Mesodermal cell (in vitro differentiated cells): Measurements from ENCODE around the gene EXT2.

Experiments
- H3K27ac ChIP-seq: 2 replicates; pipeline ENCODE4 v1.7.0; 2013; ENCODE audit warnings: mild to moderate bottlenecking, low read depth, low read length, moderate library complexity; ENCODE audit not compliant: severe bottlenecking
- H3K36me3 ChIP-seq: 2 replicates; pipeline ENCODE4 v1.7.1; 2013; ENCODE audit warnings: mild to moderate bottlenecking, low read length, moderate library complexity; ENCODE audit not compliant: control insufficient read depth, insufficient read depth
- H3K4me1 ChIP-seq: one replicate; pipeline ENCODE4 v1.7.1; 2013; ENCODE audit warnings: mild to moderate bottlenecking, low read length; ENCODE audit not compliant: insufficient read depth, control insufficient read depth, poor library complexity, severe bottlenecking
- H3K4me3 ChIP-seq: 2 replicates; pipeline ENCODE4 v1.7.0; 2013; ENCODE audit warnings: low read length, control low read depth, mild to moderate bottlenecking; ENCODE audit not compliant: insufficient read depth, poor library complexity, severe bottlenecking; ENCODE audit errors: extremely low read depth
- H3K9me3 ChIP-seq: 2 replicates; pipeline ENCODE4 v1.7.1; 2013; ENCODE audit warnings: mild to moderate bottlenecking, low read length, moderate library complexity; ENCODE audit not compliant: control insufficient read depth
- WGBS, 2 experiments: methylation state at CpG; one replicate each; pipeline ENCODE4 v1.1.5; 2013; ENCODE audit warnings: missing lambda C conversion rate in 2 of 2; ENCODE audit not compliant: insufficient coverage in 2 of 2; 5-methylcytosine and 5-hydroxymethylcytosine counted together

Gene EXT2

GRCh38 chr11:44221456-44221855 is 126.0 kb downstream of the EXT2 start:
- no peak overlapping the region for H3K4me3 ChIP-seq
- H3K36me3 ChIP-seq, result no peaks in the 10 kb centered on the region
- WGBS, 2 experiments, result 86 to 100% methylated on average over 1 to 3 of the region's 3 CpGs
- peaks cover 3% of the 10 kb centered on the region for H3K4me1 ChIP-seq
- H3K9me3 ChIP-seq, result no peaks in the 10 kb centered on the region
- no peak overlapping the region for H3K27ac ChIP-seq

GRCh38 chr11:44221992-44222391 is 126.5 kb downstream of the EXT2 start:
- H3K27ac ChIP-seq, result no peak overlapping the region
- no peaks in the 10 kb centered on the region for H3K9me3 ChIP-seq
- H3K4me3 ChIP-seq, result no peak overlapping the region
- peaks cover 3% of the 10 kb centered on the region for H3K4me1 ChIP-seq
- no CpG with 5 or more reads among the region's 2 CpGs for WGBS, 2 experiments
- H3K36me3 ChIP-seq, result no peaks in the 10 kb centered on the region

GRCh38 chr11:44223238-44223637 is 127.8 kb downstream of the EXT2 start:
- Histone ChIP-seq H3K36me3 (no peaks in the 10 kb centered on the region), H3K4me3 (no peak overlapping the region), H3K4me1 (peaks cover 3% of the 10 kb centered on the region), H3K27ac (no peak overlapping the region), H3K9me3 (no peaks in the 10 kb centered on the region)

GRCh38 chr11:44224867-44225501 is 129.5 kb downstream of the EXT2 start:
- Histone ChIP-seq H3K36me3 (no peaks in the 10 kb centered on the region), H3K4me3 (no peak overlapping the region), H3K4me1 (peaks cover 7% of the 10 kb centered on the region), H3K27ac (no peak overlapping the region), H3K9me3 (no peaks in the 10 kb centered on the region)
- WGBS, 2 experiments, result 92 to 100% methylated on average over 2 of the region's 3 CpGs

GRCh38 chr11:44226490-44226889 is 131.0 kb downstream of the EXT2 start:
- Histone ChIP-seq H3K4me3 (no peak overlapping the region), H3K4me1 (peaks cover 7% of the 10 kb centered on the region), H3K27ac (no peak overlapping the region), H3K9me3 (no peaks in the 10 kb centered on the region), H3K36me3 (no peaks in the 10 kb centered on the region)
- WGBS, 2 experiments, result 92 to 100% methylated on average over 1 to 2 of the region's 2 CpGs

- H3K4me3 ChIP-seq, result no peak overlapping the region
- H3K4me1 ChIP-seq, result peaks cover 7% of the 10 kb centered on the region
- WGBS, 2 experiments, result 92% methylated on average over 2 of the region's 4 CpGs; no CpG with 5 or more reads in 1 of the 2 experiments
- no peaks in the 10 kb centered on the region for H3K36me3 ChIP-seq
- no peak overlapping the region for H3K27ac ChIP-seq
- H3K9me3 ChIP-seq, result no peaks in the 10 kb centered on the region
These were observed 131.5 kb downstream of the EXT2 start for GRCh38 chr11:44226945-44227344.

GRCh38 chr11:44228379-44228778 is 132.9 kb downstream of the EXT2 start:
- Histone ChIP-seq H3K36me3 (no peaks in the 10 kb centered on the region), H3K27ac (no peak overlapping the region), H3K4me1 (peaks cover 7% of the 10 kb centered on the region), H3K4me3 (no peak overlapping the region), H3K9me3 (no peaks in the 10 kb centered on the region)
- WGBS, 2 experiments, result 82 to 94% methylated on average over 5 to 6 of the region's 6 CpGs

GRCh38 chr11:44229098-44229497 is 133.6 kb downstream of the EXT2 start:
- H3K9me3 ChIP-seq, result no peaks in the 10 kb centered on the region
- no peak overlapping the region for H3K27ac ChIP-seq
- H3K4me3 ChIP-seq, result no peak overlapping the region
- peaks cover 7% of the 10 kb centered on the region for H3K4me1 ChIP-seq
- 88 to 95% methylated on average over 4 of the region's 4 CpGs for WGBS, 2 experiments
- H3K36me3 ChIP-seq, result no peaks in the 10 kb centered on the region

GRCh38 chr11:44229624-44230023 is 134.1 kb downstream of the EXT2 start:
- H3K4me3 ChIP-seq, result no peak overlapping the region
- H3K4me1 ChIP-seq, result peaks cover 7% of the 10 kb centered on the region
- H3K36me3 ChIP-seq, result no peaks in the 10 kb centered on the region
- no peak overlapping the region for H3K27ac ChIP-seq
- no peaks in the 10 kb centered on the region for H3K9me3 ChIP-seq
- WGBS, 2 experiments, result 86 to 100% methylated on average over 1 of the region's 3 CpGs

GRCh38 chr11:44235765-44236201 is 140.3 kb downstream of the EXT2 start:
- Histone ChIP-seq H3K4me3 (no peak overlapping the region), H3K27ac (no peak overlapping the region), H3K9me3 (no peaks in the 10 kb centered on the region), H3K4me1 (no peaks in the 10 kb centered on the region), H3K36me3 (peaks cover 20% of the 10 kb centered on the region)
- WGBS, 2 experiments, result 88 to 93% methylated on average over 3 to 7 of the region's 8 CpGs

- Histone ChIP-seq H3K4me3 (no peak overlapping the region), H3K27ac (no peak overlapping the region), H3K4me1 (no peaks in the 10 kb centered on the region), H3K9me3 (no peaks in the 10 kb centered on the region), H3K36me3 (peaks cover 23% of the 10 kb centered on the region)
- WGBS, 2 experiments, result 100% methylated on average over 1 to 2 of the region's 2 CpGs
These were observed 140.8 kb downstream of the EXT2 start for GRCh38 chr11:44236296-44236695.
